Spleen (tissue), 7 donors: ENCODE data around the gene PARP6.

Source experiments
- POLR2A ChIP-seq, 3 donors: fragments of 450-650 bp; IDR thresholded peaks; one replicate each; pipeline ENCODE4 v1.5.1; 2017; ENCODE audit warnings: antibody characterized with exemption in 3 of 3, mild to moderate bottlenecking in 1 of 3
- TF ChIP-seq, protein P1 (sequence below), 11 experiments: fragments of 200-600 bp in 7 of 11; fragments of 450-650 bp in 4 of 11; sonication (generic) in 4 of 11; IDR thresholded peaks in 8 of 11; conservative IDR thresholded peaks in 3 of 11; 1 replicate in 7 of 11; 2 replicates in 4 of 11; pipeline versions ENCODE4 v1.4.0 to v1.8.0; 2016 to 2021; ENCODE audit warnings: antibody characterized with exemption in 11 of 11, inconsistent platforms in 4 of 11, mild to moderate bottlenecking in 1 of 11
- donor health status: DM: no; HTN: no; CAD: no; lungs with moderate emphysema.
- donor health status: DM: no; HTN: no; CAD: no.
- donor health status: DM: no; HTN: no; CAD: no.

GRCh38 chr15:72252663-72253299, 19.6 kb downstream of the PARP6 start:
- TF ChIP-seq POLR2A (IDR thresholded peaks at IDR 0.05), result no peak
- TF ChIP-seq, protein P1, sequence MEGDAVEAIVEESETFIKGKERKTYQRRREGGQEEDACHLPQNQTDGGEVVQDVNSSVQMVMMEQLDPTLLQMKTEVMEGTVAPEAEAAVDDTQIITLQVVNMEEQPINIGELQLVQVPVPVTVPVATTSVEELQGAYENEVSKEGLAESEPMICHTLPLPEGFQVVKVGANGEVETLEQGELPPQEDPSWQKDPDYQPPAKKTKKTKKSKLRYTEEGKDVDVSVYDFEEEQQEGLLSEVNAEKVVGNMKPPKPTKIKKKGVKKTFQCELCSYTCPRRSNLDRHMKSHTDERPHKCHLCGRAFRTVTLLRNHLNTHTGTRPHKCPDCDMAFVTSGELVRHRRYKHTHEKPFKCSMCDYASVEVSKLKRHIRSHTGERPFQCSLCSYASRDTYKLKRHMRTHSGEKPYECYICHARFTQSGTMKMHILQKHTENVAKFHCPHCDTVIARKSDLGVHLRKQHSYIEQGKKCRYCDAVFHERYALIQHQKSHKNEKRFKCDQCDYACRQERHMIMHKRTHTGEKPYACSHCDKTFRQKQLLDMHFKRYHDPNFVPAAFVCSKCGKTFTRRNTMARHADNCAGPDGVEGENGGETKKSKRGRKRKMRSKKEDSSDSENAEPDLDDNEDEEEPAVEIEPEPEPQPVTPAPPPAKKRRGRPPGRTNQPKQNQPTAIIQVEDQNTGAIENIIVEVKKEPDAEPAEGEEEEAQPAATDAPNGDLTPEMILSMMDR (IDR thresholded peaks at IDR 0.05 in 8 of 11, conservative IDR thresholded peaks at IDR 0.05 in 3 of 11), result no peak
